HepG2 (cell line): ENCODE measurements around the gene ZBTB8OS. TPM values are rescaled to one million over a fixed set of nuclear protein-coding genes. Genes with fewer than 3 reads are reported as not detected.

Experiments
- ATAC-seq: fragments of 200-7000 bp; cut with Tn5 transposase; 3 replicates; pipeline ENCODE4 v1.9.1; 2020; ENCODE audit warnings: mild to moderate bottlenecking, moderate library complexity
- BruUV-seq: library from RNA; stranded (reverse); fragments of 400-500 nt; replicated peaks from 2 replicates; lab custom pipeline; 2021; lab: Mats Ljungman, UMichigan
- CTCF ChIA-PET: fragments of 300-600 bp; formaldehyde crosslinking; extraction: SDS; loops from one replicate; lab custom pipeline; 2021; ENCODE audit warnings: low total read pairs, inconsistent platforms, low intra/inter-chr PET ratio; lab: Yijun Ruan, JAX
- POLR2A ChIA-PET: fragments of 350-600 bp; sonication (Branson Sonifier 250); formaldehyde crosslinking; loops from one replicate; lab custom pipeline; 2020; ENCODE audit warnings: antibody characterized with exemption, inconsistent platforms; lab: Yijun Ruan, JAX
- DNase-seq: peaks from one replicate; pipeline ENCODE4 v3.0.0-alpha.2; 2015; ENCODE audit warnings: low spot score
- FAIRE-seq: peaks from 3 replicates; lab custom pipeline; 2011; peaks lifted over from hg19 to GRCh38; lab: Jason Lieb, UNC
- H2AFZ ChIP-seq: one replicate; pipeline ENCODE4 v1.6.1; 2011; ENCODE audit warnings: low read length, inconsistent platforms
- H3K27ac ChIP-seq: fragments of 300-600 bp; 3 replicates; pipeline ENCODE4 v1.8.0; 2011; ENCODE audit warnings: mixed run types, mild to moderate bottlenecking, mixed read lengths, low read length, inconsistent platforms; ENCODE audit not compliant: insufficient read depth; ENCODE audit errors: extremely low read length
- H3K27me3 ChIP-seq, 2 experiments: fragments of 200-600 bp in 1 of 2; 2 replicates in 1 of 2; 3 replicates in 1 of 2; pipeline versions ENCODE4 v1.6.0 to v1.8.0; 2011; ENCODE audit warnings: low read length in 2 of 2, mild to moderate bottlenecking in 2 of 2, moderate library complexity in 2 of 2, inconsistent platforms in 1 of 2; ENCODE audit not compliant: insufficient read depth in 2 of 2, control insufficient read depth in 1 of 2
- H3K36me3 ChIP-seq, 2 experiments: fragments of 200-600 bp in 1 of 2; replicated peaks in 1 of 2; 2 replicates in 1 of 2; 3 replicates in 1 of 2; pipeline versions ENCODE4 v1.5.1 to v1.8.0; 2011; ENCODE audit warnings: low read length in 2 of 2, inconsistent platforms in 1 of 2; ENCODE audit not compliant: insufficient read depth in 2 of 2, control insufficient read depth in 1 of 2
- H3K4me1 ChIP-seq: 2 replicates; pipeline ENCODE4 v1.5.1; 2012; ENCODE audit warnings: low read length, inconsistent platforms; ENCODE audit not compliant: insufficient read depth
- H3K4me2 ChIP-seq: 2 replicates; pipeline ENCODE4 v1.6.0; 2011; ENCODE audit warnings: low read depth, low read length, inconsistent platforms
- H3K4me3 ChIP-seq, 3 experiments: fragments of 200-600 bp in 1 of 3; sonication (generic), shearing (Covaris generic) in 1 of 3; replicated peaks in 1 of 3; 2 replicates each; pipeline ENCODE4 v1.5.1; 2011 to 2016; ENCODE audit warnings: low read length in 3 of 3, inconsistent platforms in 2 of 3, low read depth in 2 of 3, mild to moderate bottlenecking in 2 of 3, control low read depth in 1 of 3, mixed read lengths in 1 of 3; ENCODE audit not compliant: insufficient read depth in 1 of 3
- H3K79me2 ChIP-seq: one replicate; pipeline ENCODE4 v1.6.1; 2011; ENCODE audit warnings: low read length, inconsistent platforms; ENCODE audit not compliant: insufficient read depth
- H3K9ac ChIP-seq: 2 replicates; pipeline ENCODE4 v1.6.0; 2011; ENCODE audit warnings: mild to moderate bottlenecking, low read depth, low read length, inconsistent platforms; ENCODE audit not compliant: insufficient read depth
- H3K9me3 ChIP-seq: 2 replicates; pipeline ENCODE4 v1.5.1; 2012; ENCODE audit warnings: mild to moderate bottlenecking, low read length
- H4K20me1 ChIP-seq: 2 replicates; pipeline ENCODE4 v1.6.0; 2011; ENCODE audit warnings: inconsistent platforms, mild to moderate bottlenecking, low read length, moderate library complexity; ENCODE audit not compliant: insufficient read depth
- CENPX ChIP-seq: sonication (generic); formaldehyde crosslinking; IDR thresholded peaks from 2 replicates; pipeline ENCODE4 v1.9.0; 2021; ENCODE audit warnings: mild to moderate bottlenecking, missing genetic modification reagents, moderate library complexity
- ZKSCAN5 ChIP-seq: sonication (generic); formaldehyde crosslinking; IDR thresholded peaks from 2 replicates; pipeline ENCODE4 v1.5.1; 2020; ENCODE audit warnings: mild to moderate bottlenecking, missing genetic modification reagents
- ZNF446 ChIP-seq: sonication (generic); formaldehyde crosslinking; IDR thresholded peaks from 2 replicates; pipeline ENCODE4 v1.5.0; 2020; ENCODE audit warnings: mild to moderate bottlenecking, missing genetic modification reagents
- WGBS: methylation state at CpG from one replicate; pipeline ENCODE4 v1.1.6; 2017; ENCODE audit warnings: low lambda C conversion rate; 5-methylcytosine and 5-hydroxymethylcytosine counted together
- in situ Hi-C: cut with HindIII; loops from 2 replicates; pipeline ENCODE4 v1.10.0; 2017; ENCODE audit warnings: low pct_unique_long_range_greater_than_20kb; ENCODE audit not compliant: extremely low pct_ligation_motif_present
- intact Hi-C: fragments of 100-400 bp; cut with micrococcal nuclease; formaldehyde crosslinking; loops from one replicate; pipeline ENCODE4 v1.10.0; 2022; ENCODE audit not compliant: unreplicated experiment
- polyA plus RNA-seq, 8 experiments: library from polyadenylated mRNA; depleted of rRNA in 3 of 8; stranded (reverse) in 7 of 8; unstranded in 1 of 8; fragments of >200 nt; fragmentation: Illumina TruSeq in 4 of 8; extraction: Trizol in 4 of 8; gene quantifications; 2 replicates each; pipeline versions ENCODE4 v1.2.1 to v1.2.3, GENCODE V29; 2011 to 2016; ENCODE audit warnings: low read depth in 4 of 8, missing spikeins in 1 of 8, mixed read lengths in 1 of 8; ENCODE audit not compliant: insufficient read depth in 1 of 8
- total RNA-seq, 5 experiments: library from RNA; depleted of rRNA; stranded (reverse); fragments of >200 nt; fragmentation: Illumina TruSeq; extraction: Trizol; gene quantifications; 2 replicates each; pipeline ENCODE4 v1.2.3, GENCODE V29; 2016; ENCODE audit warnings: low read depth in 1 of 5
- TF ChIP-seq, protein P1 (sequence below): sonication (generic); formaldehyde crosslinking; IDR thresholded peaks from 2 replicates; pipeline ENCODE4 v1.9.0; 2021; ENCODE audit warnings: missing genetic modification reagents, borderline replicate concordance
- TF ChIP-seq, protein P2 (sequence below): sonication (generic); formaldehyde crosslinking; conservative IDR thresholded peaks from 2 replicates; pipeline ENCODE4 v1.4.0; 2020; ENCODE audit warnings: missing genetic modification reagents
- TF ChIP-seq, protein P3 (sequence below): IDR thresholded peaks from 2 replicates; pipeline ENCODE4 v1.6.1; 2016; ENCODE audit warnings: mild to moderate bottlenecking, missing biosample characterization, missing genetic modification reagents

The ZBTB8OS gene
- total and polyA plus RNA-seq, 2 of the 13 experiments (the other 11 are each of a cell fraction or from before 2014, with no cell fraction given): 57.7 to 84.8 TPM

DNA sequence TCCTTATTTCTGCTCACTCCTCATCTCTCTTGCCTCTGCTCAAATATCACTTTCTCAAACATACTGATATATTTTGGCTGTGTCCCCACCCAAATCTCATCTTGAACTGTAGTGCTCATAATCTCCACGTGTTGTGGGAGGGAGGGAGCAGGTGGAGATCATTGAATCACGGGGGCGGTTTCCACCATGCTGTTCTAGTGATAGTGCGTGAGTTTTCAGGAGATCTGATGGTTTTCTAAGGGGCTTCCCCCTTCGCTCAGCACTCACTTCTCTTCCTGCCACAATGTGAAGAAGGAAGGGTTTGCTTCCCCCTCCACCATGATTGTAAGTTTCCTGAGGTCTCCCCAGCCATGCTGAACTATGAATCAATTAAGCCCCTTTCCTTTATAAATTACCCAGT lies 26.6 kb downstream of the ZBTB8OS start:
- ChIA-PET CTCF (no interaction called here), POLR2A (no interaction called here)
- no peak overlapping the region for H2AFZ ChIP-seq
- no peaks in the 10 kb centered on the region for H4K20me1 ChIP-seq
- TF ChIP-seq, protein P1, sequence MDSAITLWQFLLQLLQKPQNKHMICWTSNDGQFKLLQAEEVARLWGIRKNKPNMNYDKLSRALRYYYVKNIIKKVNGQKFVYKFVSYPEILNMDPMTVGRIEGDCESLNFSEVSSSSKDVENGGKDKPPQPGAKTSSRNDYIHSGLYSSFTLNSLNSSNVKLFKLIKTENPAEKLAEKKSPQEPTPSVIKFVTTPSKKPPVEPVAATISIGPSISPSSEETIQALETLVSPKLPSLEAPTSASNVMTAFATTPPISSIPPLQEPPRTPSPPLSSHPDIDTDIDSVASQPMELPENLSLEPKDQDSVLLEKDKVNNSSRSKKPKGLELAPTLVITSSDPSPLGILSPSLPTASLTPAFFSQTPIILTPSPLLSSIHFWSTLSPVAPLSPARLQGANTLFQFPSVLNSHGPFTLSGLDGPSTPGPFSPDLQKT (CRISPR knock-in tag): no peak
- no peak for TF ChIP-seq ZNF446 (CRISPR knock-in tag)
- TF ChIP-seq, protein P2, sequence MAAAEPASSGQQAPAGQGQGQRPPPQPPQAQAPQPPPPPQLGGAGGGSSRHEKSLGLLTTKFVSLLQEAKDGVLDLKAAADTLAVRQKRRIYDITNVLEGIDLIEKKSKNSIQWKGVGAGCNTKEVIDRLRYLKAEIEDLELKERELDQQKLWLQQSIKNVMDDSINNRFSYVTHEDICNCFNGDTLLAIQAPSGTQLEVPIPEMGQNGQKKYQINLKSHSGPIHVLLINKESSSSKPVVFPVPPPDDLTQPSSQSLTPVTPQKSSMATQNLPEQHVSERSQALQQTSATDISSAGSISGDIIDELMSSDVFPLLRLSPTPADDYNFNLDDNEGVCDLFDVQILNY: no peak
- TF ChIP-seq ZKSCAN5 (CRISPR knock-in tag): no peak
- TF ChIP-seq CENPX (CRISPR knock-in tag): no peak
- TF ChIP-seq, protein P3, sequence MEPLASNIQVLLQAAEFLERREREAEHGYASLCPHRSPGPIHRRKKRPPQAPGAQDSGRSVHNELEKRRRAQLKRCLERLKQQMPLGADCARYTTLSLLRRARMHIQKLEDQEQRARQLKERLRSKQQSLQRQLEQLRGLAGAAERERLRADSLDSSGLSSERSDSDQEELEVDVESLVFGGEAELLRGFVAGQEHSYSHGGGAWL: no peak
- 96% methylated on average over 5 of the region's 5 CpGs for WGBS
- no peaks in the 10 kb centered on the region; a peak in 1 of 5 replicates for H3K27me3 ChIP-seq
- no peaks in the 10 kb centered on the region for H3K9me3 ChIP-seq
- no peak for ATAC-seq
- H3K4me2 ChIP-seq: no peak overlapping the region
- no peaks in the 10 kb centered on the region for H3K4me1 ChIP-seq
- no peak overlapping the region for H3K9ac ChIP-seq
- in situ Hi-C loops: no loop called here
- no peaks in the 10 kb centered on the region for H3K79me2 ChIP-seq
- H3K27ac ChIP-seq: no peak overlapping the region
- peaks cover 2 to 17% of the 10 kb centered on the region in 2 experiments; a peak in 4 of 5 replicates for H3K36me3 ChIP-seq
- no peak for DNase-seq
- FAIRE-seq: no peak
- no TSS peak for BruUV-seq
- intact Hi-C loops: loop anchor here (5.0 kb wide), 1 partner anchor 101 kb away; no protein-coding TSS in a partner anchor
- H3K4me3 ChIP-seq: no peak overlapping the region
